MM.1S (cell line): Measurements from ENCODE around the gene PDE4B.
"Not testable (repeated sequence)": the region's sequence is repeated elsewhere in the genome, so short reads cannot be mapped to it uniquely, and the experiment has no call there.

Source experiments
- DNase-seq: peaks from one replicate; pipeline ENCODE4 v3.0.0-alpha.2; 2015
- H2AFZ ChIP-seq: fragments of 300-600 bp; sonication (generic); 2 replicates; pipeline ENCODE4 v1.6.0; 2016; ENCODE audit warnings: antibody characterized with exemption, low read length
- H3F3A ChIP-seq: fragments of 300-600 bp; sonication (generic); 2 replicates; pipeline ENCODE4 v1.6.1; 2016; ENCODE audit warnings: mild to moderate bottlenecking, antibody characterized with exemption, low read length, moderate library complexity, mixed read lengths; ENCODE audit not compliant: insufficient read depth
- H3K27ac ChIP-seq: fragments of 300-600 bp; sonication (generic); 2 replicates; pipeline ENCODE4 v1.5.1; 2016; ENCODE audit warnings: mild to moderate bottlenecking, low read length
- H3K27me3 ChIP-seq: fragments of 300-600 bp; sonication (generic); replicated peaks from 2 replicates; pipeline ENCODE4 v1.6.0; 2016; ENCODE audit warnings: low read length; ENCODE audit not compliant: insufficient read depth
- H3K36me3 ChIP-seq: fragments of 300-600 bp; sonication (generic); replicated peaks from 2 replicates; pipeline ENCODE4 v1.6.1; 2016; ENCODE audit warnings: mild to moderate bottlenecking, low read length, mixed read lengths; ENCODE audit not compliant: insufficient read depth
- H3K4me1 ChIP-seq: fragments of 300-600 bp; sonication (generic); 2 replicates; pipeline ENCODE4 v1.6.1; 2016; ENCODE audit warnings: low read length, mixed read lengths
- H3K4me2 ChIP-seq: fragments of 300-600 bp; sonication (generic); 2 replicates; pipeline ENCODE4 v1.6.0; 2016; ENCODE audit warnings: low read depth, low read length
- H3K4me3 ChIP-seq: fragments of 300-600 bp; sonication (generic); 2 replicates; pipeline ENCODE4 v1.5.1; 2016; ENCODE audit warnings: low read length, mixed read lengths
- H3K79me2 ChIP-seq: fragments of 300-600 bp; sonication (generic); 2 replicates; pipeline ENCODE4 v1.6.1; 2016; ENCODE audit warnings: mixed run types, low read length, mixed read lengths
- H3K9ac ChIP-seq: fragments of 300-600 bp; sonication (generic); 2 replicates; pipeline ENCODE4 v1.6.1; 2016; ENCODE audit warnings: low read length, mixed read lengths
- H3K9me2 ChIP-seq: fragments of 300-600 bp; sonication (generic); replicated peaks from 2 replicates; pipeline ENCODE4 v1.6.1; 2016; ENCODE audit warnings: mild to moderate bottlenecking, low read length, mixed read lengths; ENCODE audit not compliant: insufficient read depth
- H3K9me3 ChIP-seq: fragments of 300-600 bp; sonication (generic); replicated peaks from 2 replicates; pipeline ENCODE4 v1.6.1; 2016; ENCODE audit warnings: mild to moderate bottlenecking, low read length, mixed read lengths; ENCODE audit not compliant: insufficient read depth
- H4K20me1 ChIP-seq: fragments of 300-600 bp; sonication (generic); 2 replicates; pipeline ENCODE4 v1.6.1; 2016; ENCODE audit warnings: mild to moderate bottlenecking, low read length, moderate library complexity, mixed read lengths; ENCODE audit not compliant: insufficient read depth
- EZH2 ChIP-seq: fragments of 300-600 bp; sonication (generic); optimal IDR thresholded peaks from 2 replicates; pipeline ENCODE3; 2017; ENCODE audit warnings: low read depth, mild to moderate bottlenecking, antibody characterized with exemption, low read length, mixed read lengths
- EZH2phosphoT487 ChIP-seq: fragments of 300-600 bp; sonication (generic); IDR thresholded peaks from 2 replicates; pipeline ENCODE4 v1.6.1; 2018; ENCODE audit warnings: antibody characterized with exemption, low read length
- TF ChIP-seq, protein P1 (sequence below): fragments of 300-600 bp; sonication (generic); IDR thresholded peaks from 2 replicates; pipeline ENCODE4 v1.5.1; 2016; ENCODE audit warnings: antibody characterized with exemption, low read length, mixed read lengths

PDE4B gene

DNA sequence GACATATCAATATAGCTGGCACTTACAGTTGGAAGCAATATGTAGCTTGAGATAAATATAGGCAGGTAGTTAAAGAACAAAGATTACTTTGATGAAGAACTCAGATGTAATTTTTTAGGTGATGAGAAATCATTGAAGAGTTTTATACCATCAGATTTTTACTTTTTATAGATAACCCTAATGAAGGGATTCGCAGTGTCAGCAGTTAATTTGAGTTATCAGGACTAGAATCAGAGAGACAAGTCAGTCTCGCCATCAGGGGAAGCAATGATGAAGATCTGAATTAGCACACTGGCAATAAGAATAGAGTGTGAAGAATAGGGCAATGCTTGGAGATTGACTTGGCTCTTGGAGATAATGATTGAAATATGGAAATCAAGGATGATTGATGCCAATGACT, 342.5 kb downstream of the PDE4B start:
- no peaks in the 10 kb centered on the region for H4K20me1 ChIP-seq
- TF ChIP-seq, protein P1, sequence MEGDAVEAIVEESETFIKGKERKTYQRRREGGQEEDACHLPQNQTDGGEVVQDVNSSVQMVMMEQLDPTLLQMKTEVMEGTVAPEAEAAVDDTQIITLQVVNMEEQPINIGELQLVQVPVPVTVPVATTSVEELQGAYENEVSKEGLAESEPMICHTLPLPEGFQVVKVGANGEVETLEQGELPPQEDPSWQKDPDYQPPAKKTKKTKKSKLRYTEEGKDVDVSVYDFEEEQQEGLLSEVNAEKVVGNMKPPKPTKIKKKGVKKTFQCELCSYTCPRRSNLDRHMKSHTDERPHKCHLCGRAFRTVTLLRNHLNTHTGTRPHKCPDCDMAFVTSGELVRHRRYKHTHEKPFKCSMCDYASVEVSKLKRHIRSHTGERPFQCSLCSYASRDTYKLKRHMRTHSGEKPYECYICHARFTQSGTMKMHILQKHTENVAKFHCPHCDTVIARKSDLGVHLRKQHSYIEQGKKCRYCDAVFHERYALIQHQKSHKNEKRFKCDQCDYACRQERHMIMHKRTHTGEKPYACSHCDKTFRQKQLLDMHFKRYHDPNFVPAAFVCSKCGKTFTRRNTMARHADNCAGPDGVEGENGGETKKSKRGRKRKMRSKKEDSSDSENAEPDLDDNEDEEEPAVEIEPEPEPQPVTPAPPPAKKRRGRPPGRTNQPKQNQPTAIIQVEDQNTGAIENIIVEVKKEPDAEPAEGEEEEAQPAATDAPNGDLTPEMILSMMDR, result no peak
- no peak overlapping the region for H3K4me2 ChIP-seq
- H3K9ac ChIP-seq, result no peak overlapping the region
- no peaks in the 10 kb centered on the region for H3K9me3 ChIP-seq
- no peak overlapping the region for H3K27ac ChIP-seq
- no peaks in the 10 kb centered on the region for H3K36me3 ChIP-seq
- H3K4me3 ChIP-seq, result no peak overlapping the region
- H2AFZ ChIP-seq, result no peak overlapping the region
- H3F3A ChIP-seq, result no peaks in the 10 kb centered on the region
- no peaks in the 10 kb centered on the region for H3K9me2 ChIP-seq
- no peaks in the 10 kb centered on the region for H3K4me1 ChIP-seq
- no peak for DNase-seq
- H3K79me2 ChIP-seq, result no peaks in the 10 kb centered on the region
- H3K27me3 ChIP-seq, result no peaks in the 10 kb centered on the region

DNA sequence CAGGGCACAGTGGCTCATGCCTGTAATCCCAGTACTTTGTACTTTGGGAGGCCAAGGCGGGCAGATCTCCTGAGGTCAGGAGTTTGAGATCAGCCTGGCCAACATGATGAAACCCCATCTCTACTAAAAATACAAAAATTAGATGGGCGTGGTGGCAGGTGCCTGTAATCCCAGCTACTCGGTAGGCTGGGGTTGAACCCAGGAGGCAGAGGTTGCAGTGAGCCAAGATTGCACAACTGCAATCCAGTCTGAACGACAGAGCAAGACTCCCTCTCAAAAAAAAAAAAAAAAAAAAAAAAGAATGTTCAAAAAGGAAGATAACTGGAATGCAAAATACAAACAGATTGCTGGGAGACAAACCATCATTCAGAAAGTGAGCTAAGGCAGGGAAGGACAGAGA, 343.7 kb downstream of the PDE4B start:
- not testable (repeated sequence) for H3K4me2 ChIP-seq, H3K36me3 ChIP-seq, H3K9ac ChIP-seq, H2AFZ ChIP-seq, H3K4me1 ChIP-seq, H4K20me1 ChIP-seq, H3K4me3 ChIP-seq, H3K9me3 ChIP-seq, H3K27ac ChIP-seq, H3K79me2 ChIP-seq, DNase-seq, H3K9me2 ChIP-seq, H3K27me3 ChIP-seq, H3F3A ChIP-seq

DNA sequence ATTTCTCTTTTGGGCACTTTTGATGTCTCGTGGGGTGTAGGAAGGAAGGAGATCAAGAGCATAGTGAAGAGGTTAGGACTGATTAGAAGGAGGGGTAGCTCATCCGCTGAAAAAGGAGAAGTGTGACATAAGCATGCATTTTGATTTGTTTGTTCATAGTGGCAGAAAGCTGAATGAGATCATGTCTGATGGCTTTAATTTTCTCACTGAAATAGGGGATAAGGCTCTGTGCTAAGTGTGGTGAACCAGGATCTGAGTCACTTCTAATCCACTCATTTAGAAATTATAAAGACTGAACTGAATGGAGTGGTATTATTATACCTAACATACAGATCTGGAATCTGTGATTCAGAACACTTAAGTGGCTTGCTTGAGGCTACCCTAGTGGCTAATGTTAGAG, 344.5 kb downstream of the PDE4B start:
- Histone ChIP-seq H3K4me1 (no peaks in the 10 kb centered on the region), H3K4me3 (no peak overlapping the region), H4K20me1 (no peaks in the 10 kb centered on the region), H3K4me2 (no peak overlapping the region), H3K9me3 (no peaks in the 10 kb centered on the region), H3K9me2 (no peaks in the 10 kb centered on the region), H3K79me2 (no peaks in the 10 kb centered on the region), H3F3A (no peaks in the 10 kb centered on the region), H2AFZ (no peak overlapping the region), H3K9ac (no peak overlapping the region), H3K27ac (no peak overlapping the region), H3K36me3 (no peaks in the 10 kb centered on the region), H3K27me3 (no peaks in the 10 kb centered on the region)
- DNase-seq, result no peak
- TF ChIP-seq, protein P1, result no peak
- TF ChIP-seq EZH2phosphoT487, result no peak

DNA sequence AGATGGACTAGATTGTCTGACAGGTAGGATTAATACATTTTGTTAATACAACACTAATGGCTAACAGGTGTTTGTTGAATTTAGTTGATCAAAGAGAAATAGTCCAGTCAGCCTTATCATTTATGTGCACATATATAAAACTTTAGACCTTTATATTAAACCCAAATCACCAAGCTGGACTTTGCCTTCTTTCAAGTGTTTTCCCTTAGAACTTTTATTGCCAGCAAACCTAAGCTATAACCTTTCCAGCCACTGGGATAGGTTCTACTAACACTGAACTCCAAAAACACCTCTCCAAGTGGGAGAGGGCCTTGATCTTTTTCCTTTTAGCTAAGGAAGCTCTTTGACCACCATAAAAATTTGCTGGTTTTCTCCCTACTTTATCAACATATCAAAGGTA, 345.9 kb downstream of the PDE4B start:
- Histone ChIP-seq H3K9ac (no peak overlapping the region), H3K27me3 (no peaks in the 10 kb centered on the region), H3K4me3 (no peak overlapping the region), H3K36me3 (no peaks in the 10 kb centered on the region), H4K20me1 (no peaks in the 10 kb centered on the region), H3K4me2 (no peak overlapping the region), H2AFZ (no peak overlapping the region), H3K4me1 (no peaks in the 10 kb centered on the region), H3F3A (no peaks in the 10 kb centered on the region), H3K9me3 (no peaks in the 10 kb centered on the region), H3K27ac (no peak overlapping the region), H3K9me2 (no peaks in the 10 kb centered on the region), H3K79me2 (no peaks in the 10 kb centered on the region)
- DNase-seq, result no peak
- TF ChIP-seq EZH2 (no peak), EZH2phosphoT487 (no peak)
- TF ChIP-seq, protein P1, result no peak
